K562 (cell line): ENCODE measurements around the gene FGGY. TPM values are rescaled to one million over a fixed set of nuclear protein-coding genes. Genes with fewer than 3 reads are reported as not detected.
"Not testable (repeated sequence)": the region's sequence is repeated elsewhere in the genome, so short reads cannot be mapped to it uniquely, and the experiment has no call there.

ENCODE experiments used
- ATAC-seq: fragments of 200-7000 bp; cut with Tn5 transposase; 3 replicates; pipeline ENCODE4 v1.9.1; 2020; ENCODE audit warnings: moderate library complexity
- BruUV-seq: library from RNA; stranded (reverse); fragments of 400-500 nt; replicated peaks from 2 replicates; lab custom pipeline; 2021; lab: Mats Ljungman, UMichigan
- CTCF ChIA-PET: fragments of 300-600 bp; formaldehyde crosslinking; extraction: SDS; loops from one replicate; lab custom pipeline; 2021; ENCODE audit warnings: low intra/inter-chr PET ratio; lab: Yijun Ruan, JAX
- POLR2A ChIA-PET: fragments of 300-600, 350-650 bp; sonication (Branson Sonifier 250); formaldehyde crosslinking; extraction: SDS; loops from one replicate; lab custom pipeline; 2021; ENCODE audit warnings: antibody characterized with exemption, inconsistent platforms; lab: Yijun Ruan, JAX
- DNase-seq, 4 experiments: peaks; one replicate each; pipeline versions ENCODE4 v3.0.0 to v3.0.0-alpha.2; 2011 to 2018; ENCODE audit warnings: low spot score in 3 of 4, mixed read lengths in 3 of 4; ENCODE audit errors: extremely low read depth in 1 of 4
- FAIRE-seq: peaks from 2 replicates; lab custom pipeline; 2011; peaks lifted over from hg19 to GRCh38; lab: Jason Lieb, UNC
- H2AFZ ChIP-seq: 2 replicates; pipeline ENCODE4 v1.6.0; 2011; ENCODE audit warnings: low read depth, low read length, control low read depth, inconsistent platforms
- H3K27ac ChIP-seq: fragments of 200-600 bp; 3 replicates; pipeline ENCODE4 v1.8.0; 2011; ENCODE audit warnings: low read depth, mild to moderate bottlenecking, control low read depth, inconsistent platforms, low read length, moderate library complexity, mixed read lengths; ENCODE audit errors: extremely low read depth
- H3K27me3 ChIP-seq, 2 experiments: fragments of 300-600 bp in 1 of 2; 2 replicates in 1 of 2; 3 replicates in 1 of 2; pipeline versions ENCODE4 v1.6.0 to v1.8.0; 2011; ENCODE audit warnings: inconsistent platforms in 2 of 2, low read length in 2 of 2, mild to moderate bottlenecking in 1 of 2, mixed read lengths in 1 of 2, moderate library complexity in 1 of 2; ENCODE audit not compliant: control insufficient read depth in 2 of 2, insufficient read depth in 2 of 2
- H3K36me3 ChIP-seq: fragments of 300-600 bp; 3 replicates; pipeline ENCODE4 v1.8.0; 2011; ENCODE audit warnings: mild to moderate bottlenecking, low read length, inconsistent platforms; ENCODE audit not compliant: control insufficient read depth, insufficient read depth
- H3K4me1 ChIP-seq, 2 experiments: fragments of 200-600 bp in 1 of 2; replicated peaks in 1 of 2; 2 replicates in 1 of 2; 3 replicates in 1 of 2; pipeline versions ENCODE4 v1.5.1 to v1.8.0; 2011; ENCODE audit warnings: inconsistent platforms in 2 of 2, low read length in 2 of 2, mild to moderate bottlenecking in 1 of 2, mixed read lengths in 1 of 2, moderate library complexity in 1 of 2; ENCODE audit not compliant: control insufficient read depth in 2 of 2, insufficient read depth in 2 of 2
- H3K4me2 ChIP-seq: 2 replicates; pipeline ENCODE4 v1.6.1; 2011; ENCODE audit warnings: low read length, control low read depth, inconsistent platforms, mixed read lengths; ENCODE audit not compliant: insufficient read depth
- H3K4me3 ChIP-seq: fragments of 200-600 bp; sonication (generic), shearing (Covaris generic); 2 replicates; pipeline ENCODE4 v1.5.1; 2016; ENCODE audit warnings: control low read depth, inconsistent platforms
- H3K79me2 ChIP-seq: fragments of 200-600 bp; 3 replicates; pipeline ENCODE4 v1.8.0; 2011; ENCODE audit warnings: low read length, inconsistent platforms; ENCODE audit not compliant: control insufficient read depth, insufficient read depth
- H3K9ac ChIP-seq, 2 experiments: 2 replicates each; pipeline versions ENCODE4 v1.6.0 to v1.6.1; 2011; ENCODE audit warnings: low read depth in 2 of 2, low read length in 2 of 2, control low read depth in 1 of 2, inconsistent platforms in 1 of 2, mild to moderate bottlenecking in 1 of 2, mixed read lengths in 1 of 2; ENCODE audit not compliant: insufficient read depth in 1 of 2
- H3K9me1 ChIP-seq: one replicate; pipeline ENCODE4 v1.6.0; 2011; ENCODE audit warnings: inconsistent platforms, mild to moderate bottlenecking, low read length, moderate library complexity; ENCODE audit not compliant: control insufficient read depth, insufficient read depth
- H3K9me3 ChIP-seq: replicated peaks from 2 replicates; pipeline ENCODE4 v1.5.1; 2011; ENCODE audit warnings: low read depth, low read length, inconsistent platforms; ENCODE audit not compliant: control insufficient read depth, insufficient read depth
- H4K20me1 ChIP-seq: replicated peaks from 2 replicates; pipeline ENCODE4 v1.6.1; 2011; ENCODE audit warnings: low read length, inconsistent platforms, mixed read lengths; ENCODE audit not compliant: control insufficient read depth, insufficient read depth
- ZFP36 ChIP-seq: fragments of 150-350 bp; IDR thresholded peaks from 2 replicates; pipeline ENCODE4 v1.6.1; 2018; ENCODE audit warnings: low read length, low read depth; ENCODE audit not compliant: partially characterized antibody
- ZNF431 ChIP-seq: sonication (generic); formaldehyde crosslinking; IDR thresholded peaks from 2 replicates; pipeline ENCODE4 v1.8.0; 2022; ENCODE audit warnings: mild to moderate bottlenecking, missing genetic modification reagents
- WGBS: fragments of 100-300 bp; shearing (Covaris generic); methylation state at CpG from one replicate; pipeline ENCODE4 v1.1.6; 2016; ENCODE audit warnings: low coverage, mixed read lengths; ENCODE audit not compliant: insufficient coverage; ENCODE audit errors: missing lambda C conversion rate; 5-methylcytosine and 5-hydroxymethylcytosine counted together
- in situ Hi-C: fragments of 300-500 bp; cut with MboI; formaldehyde crosslinking; loops from 4 replicates; pipeline ENCODE4 v1.15.0; 2018; ENCODE audit warnings: inconsistent platforms, mixed read lengths
- intact Hi-C: fragments of 100-400 bp; cut with micrococcal nuclease; formaldehyde crosslinking; loops from 2 replicates; pipeline ENCODE4 v1.14.2; 2022
- polyA plus RNA-seq, 8 experiments: library from polyadenylated mRNA; depleted of rRNA in 4 of 8; stranded (reverse) in 5 of 8; unstranded in 3 of 8; fragments of >200 nt; fragmentation: Nextera tagmentation in 2 of 8; fragmentation: Illumina TruSeq in 1 of 8; extraction: Ambion mirVana in 2 of 8; extraction: Trizol in 1 of 8; gene quantifications; 2 replicates each; pipeline versions ENCODE4 v1.2.1 to v1.2.3, GENCODE V29; 2011 to 2014; ENCODE audit warnings: inconsistent platforms in 1 of 8, missing spikeins in 1 of 8
- total RNA-seq, 7 experiments: library from RNA; depleted of rRNA in 6 of 7; stranded (reverse); fragments of >200 nt in 6 of 7; fragmentation: Illumina TruSeq in 2 of 7; extraction: Trizol in 2 of 7; gene quantifications; 2 replicates each; pipeline versions ENCODE4 v1.2.1 to v1.2.3, GENCODE V29; 2011 to 2021; ENCODE audit warnings: low replicate concordance in 1 of 7
- TF ChIP-seq, protein P1 (sequence below): sonication (generic); formaldehyde crosslinking; IDR thresholded peaks from 2 replicates; pipeline ENCODE4 v1.8.0; 2022; ENCODE audit warnings: mild to moderate bottlenecking, missing genetic modification reagents

Gene FGGY
- total and polyA plus RNA-seq, 9 of the 15 experiments (the other 6 are each of a cell fraction or from before 2014, with no cell fraction given) = 9.7 to 19.2 (median 12.6) TPM

DNA sequence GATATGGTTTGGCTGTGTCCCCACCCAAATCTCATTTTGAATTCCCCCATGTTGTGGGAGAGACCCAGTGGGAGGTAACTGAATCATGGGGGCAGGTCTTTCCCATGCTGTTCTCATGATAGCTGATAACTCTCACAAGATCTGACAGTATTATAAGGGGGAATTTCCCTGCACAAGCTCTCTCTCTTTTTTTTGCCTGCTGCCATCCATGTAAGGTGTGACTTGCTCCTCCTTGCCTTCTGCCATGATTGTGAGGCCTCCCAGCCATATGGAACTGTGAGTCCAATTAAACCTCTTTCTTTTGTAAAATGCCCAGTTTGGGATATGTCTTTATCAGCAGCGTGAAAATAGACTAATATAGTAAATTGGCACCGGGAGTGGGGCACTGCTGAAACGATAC is 439.0 kb downstream of the FGGY start:
- H4K20me1 ChIP-seq, H3K79me2 ChIP-seq, H3K9me3 ChIP-seq, H3K9ac ChIP-seq, in situ Hi-C loops, H3K4me3 ChIP-seq, H3K4me2 ChIP-seq, CTCF ChIA-PET, H2AFZ ChIP-seq, H3K27me3 ChIP-seq, intact Hi-C loops, H3K27ac ChIP-seq, DNase-seq, BruUV-seq, ATAC-seq, FAIRE-seq, POLR2A ChIA-PET, H3K36me3 ChIP-seq, H3K9me1 ChIP-seq: not testable (repeated sequence)
- WGBS = 0% methylated on average over 3 of the region's 3 CpGs
- peak; percentile 92 for TF ChIP-seq ZNF431 (CRISPR knock-in tag)
- H3K4me1 ChIP-seq = peaks cover 0 to 13% of the 10 kb centered on the region in 2 experiments; a peak in 4 of 5 replicates

DNA sequence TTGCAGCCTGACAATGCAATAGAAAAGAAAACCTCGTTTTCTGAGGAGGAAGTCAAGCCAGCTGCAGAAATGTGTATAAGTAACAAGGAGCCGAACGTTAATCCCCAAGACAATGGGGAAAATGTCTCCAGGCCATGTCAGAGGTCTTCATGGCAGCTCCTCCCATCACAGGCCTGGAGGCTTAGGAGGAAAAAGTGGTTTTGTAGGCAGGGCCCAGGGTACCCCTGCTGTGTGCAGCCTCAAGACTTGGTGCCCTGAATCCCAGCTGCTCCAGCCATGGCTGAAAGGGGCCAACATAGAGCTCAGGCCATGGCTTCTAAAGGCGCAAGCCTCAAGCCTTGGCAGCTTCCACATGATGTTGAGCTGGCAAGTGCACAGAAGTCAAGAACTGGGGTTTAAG is 439.9 kb downstream of the FGGY start:
- intact Hi-C loops (no loop called here), in situ Hi-C loops (no loop called here)
- H3K9ac ChIP-seq = no peak overlapping the region
- ChIA-PET POLR2A (no interaction called here), CTCF (no interaction called here)
- no peak overlapping the region for H2AFZ ChIP-seq
- BruUV-seq = no TSS peak
- no peaks in the 10 kb centered on the region for H3K9me1 ChIP-seq
- WGBS = 17% methylated on average over 4 of the region's 4 CpGs
- DNase-seq (no peak), ATAC-seq (no peak), FAIRE-seq (no peak)
- H3K27ac ChIP-seq = no peak overlapping the region
- H3K4me2 ChIP-seq = no peak overlapping the region
- peaks cover 0 to 5% of the 10 kb centered on the region in 2 experiments; a peak in 3 of 5 replicates for H3K4me1 ChIP-seq
- TF ChIP-seq, protein P1, sequence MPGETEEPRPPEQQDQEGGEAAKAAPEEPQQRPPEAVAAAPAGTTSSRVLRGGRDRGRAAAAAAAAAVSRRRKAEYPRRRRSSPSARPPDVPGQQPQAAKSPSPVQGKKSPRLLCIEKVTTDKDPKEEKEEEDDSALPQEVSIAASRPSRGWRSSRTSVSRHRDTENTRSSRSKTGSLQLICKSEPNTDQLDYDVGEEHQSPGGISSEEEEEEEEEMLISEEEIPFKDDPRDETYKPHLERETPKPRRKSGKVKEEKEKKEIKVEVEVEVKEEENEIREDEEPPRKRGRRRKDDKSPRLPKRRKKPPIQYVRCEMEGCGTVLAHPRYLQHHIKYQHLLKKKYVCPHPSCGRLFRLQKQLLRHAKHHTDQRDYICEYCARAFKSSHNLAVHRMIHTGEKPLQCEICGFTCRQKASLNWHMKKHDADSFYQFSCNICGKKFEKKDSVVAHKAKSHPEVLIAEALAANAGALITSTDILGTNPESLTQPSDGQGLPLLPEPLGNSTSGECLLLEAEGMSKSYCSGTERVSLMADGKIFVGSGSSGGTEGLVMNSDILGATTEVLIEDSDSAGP = no peak
- TF ChIP-seq ZFP36 = peak; percentile 63
- H3K4me3 ChIP-seq = no peak overlapping the region
- no peaks in the 10 kb centered on the region for H3K27me3 ChIP-seq
- no peaks in the 10 kb centered on the region for H3K36me3 ChIP-seq
- no peaks in the 10 kb centered on the region for H3K9me3 ChIP-seq
- H4K20me1 ChIP-seq = no peaks in the 10 kb centered on the region
- H3K79me2 ChIP-seq = no peaks in the 10 kb centered on the region
